Measurements from ENCODE around the gene PDZD8. TPM values are rescaled to one million over a fixed set of nuclear protein-coding genes. Genes with fewer than 3 reads are reported as not detected.

The PDZD8 gene
- polyA plus RNA-seq, 1 donor from 2014 or later = 16.3 TPM

DNA sequence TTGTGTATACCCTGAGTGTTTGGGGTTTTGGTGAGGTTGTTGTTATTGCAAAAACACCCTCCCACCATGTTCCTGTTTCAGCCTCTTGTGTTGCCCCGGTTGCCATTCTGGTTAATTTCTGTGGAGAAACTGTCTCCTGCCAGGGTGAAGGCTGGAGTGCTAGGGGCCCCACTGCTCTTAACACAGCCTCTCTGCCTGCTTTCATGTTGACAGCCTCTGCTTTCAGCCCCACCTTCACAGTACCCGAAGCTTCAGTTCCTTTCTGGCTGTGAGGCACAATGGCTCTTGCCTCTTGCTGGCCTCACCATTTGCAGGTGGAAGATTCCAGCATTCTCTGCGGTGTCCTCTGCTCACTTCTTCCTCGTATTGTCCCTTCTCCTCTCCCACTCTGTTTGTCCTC, 115.2 kb downstream of the PDZD8 start:
- H4K20me1 ChIP-seq (ENCODE audit: insufficient read depth) = no peaks in the 10 kb centered on the region
- H3K4me2 ChIP-seq (ENCODE audit: low read length) = no peak overlapping the region
- no peak overlapping the region for H3K27ac ChIP-seq (ENCODE audit: low read length)
- H3K9me2 ChIP-seq (ENCODE audit: insufficient read depth, low read length) = no peaks in the 10 kb centered on the region
- TF ChIP-seq, protein P1, sequence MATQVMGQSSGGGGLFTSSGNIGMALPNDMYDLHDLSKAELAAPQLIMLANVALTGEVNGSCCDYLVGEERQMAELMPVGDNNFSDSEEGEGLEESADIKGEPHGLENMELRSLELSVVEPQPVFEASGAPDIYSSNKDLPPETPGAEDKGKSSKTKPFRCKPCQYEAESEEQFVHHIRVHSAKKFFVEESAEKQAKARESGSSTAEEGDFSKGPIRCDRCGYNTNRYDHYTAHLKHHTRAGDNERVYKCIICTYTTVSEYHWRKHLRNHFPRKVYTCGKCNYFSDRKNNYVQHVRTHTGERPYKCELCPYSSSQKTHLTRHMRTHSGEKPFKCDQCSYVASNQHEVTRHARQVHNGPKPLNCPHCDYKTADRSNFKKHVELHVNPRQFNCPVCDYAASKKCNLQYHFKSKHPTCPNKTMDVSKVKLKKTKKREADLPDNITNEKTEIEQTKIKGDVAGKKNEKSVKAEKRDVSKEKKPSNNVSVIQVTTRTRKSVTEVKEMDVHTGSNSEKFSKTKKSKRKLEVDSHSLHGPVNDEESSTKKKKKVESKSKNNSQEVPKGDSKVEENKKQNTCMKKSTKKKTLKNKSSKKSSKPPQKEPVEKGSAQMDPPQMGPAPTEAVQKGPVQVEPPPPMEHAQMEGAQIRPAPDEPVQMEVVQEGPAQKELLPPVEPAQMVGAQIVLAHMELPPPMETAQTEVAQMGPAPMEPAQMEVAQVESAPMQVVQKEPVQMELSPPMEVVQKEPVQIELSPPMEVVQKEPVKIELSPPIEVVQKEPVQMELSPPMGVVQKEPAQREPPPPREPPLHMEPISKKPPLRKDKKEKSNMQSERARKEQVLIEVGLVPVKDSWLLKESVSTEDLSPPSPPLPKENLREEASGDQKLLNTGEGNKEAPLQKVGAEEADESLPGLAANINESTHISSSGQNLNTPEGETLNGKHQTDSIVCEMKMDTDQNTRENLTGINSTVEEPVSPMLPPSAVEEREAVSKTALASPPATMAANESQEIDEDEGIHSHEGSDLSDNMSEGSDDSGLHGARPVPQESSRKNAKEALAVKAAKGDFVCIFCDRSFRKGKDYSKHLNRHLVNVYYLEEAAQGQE (IDR thresholded peaks at IDR 0.05; ENCODE audit: borderline replicate concordance) = no peak
- no peak for TF ChIP-seq EP300 (conservative IDR thresholded peaks at IDR 0.05; ENCODE audit: poor library complexity, severe bottlenecking)
- no peak for TF ChIP-seq RAD21 (conservative IDR thresholded peaks at IDR 0.05)
- no peak for TF ChIP-seq EZH2 (IDR thresholded peaks at IDR 0.05; ENCODE audit: borderline replicate concordance, insufficient read depth, low read length, poor library complexity, severe bottlenecking)
- TF ChIP-seq, protein P2, sequence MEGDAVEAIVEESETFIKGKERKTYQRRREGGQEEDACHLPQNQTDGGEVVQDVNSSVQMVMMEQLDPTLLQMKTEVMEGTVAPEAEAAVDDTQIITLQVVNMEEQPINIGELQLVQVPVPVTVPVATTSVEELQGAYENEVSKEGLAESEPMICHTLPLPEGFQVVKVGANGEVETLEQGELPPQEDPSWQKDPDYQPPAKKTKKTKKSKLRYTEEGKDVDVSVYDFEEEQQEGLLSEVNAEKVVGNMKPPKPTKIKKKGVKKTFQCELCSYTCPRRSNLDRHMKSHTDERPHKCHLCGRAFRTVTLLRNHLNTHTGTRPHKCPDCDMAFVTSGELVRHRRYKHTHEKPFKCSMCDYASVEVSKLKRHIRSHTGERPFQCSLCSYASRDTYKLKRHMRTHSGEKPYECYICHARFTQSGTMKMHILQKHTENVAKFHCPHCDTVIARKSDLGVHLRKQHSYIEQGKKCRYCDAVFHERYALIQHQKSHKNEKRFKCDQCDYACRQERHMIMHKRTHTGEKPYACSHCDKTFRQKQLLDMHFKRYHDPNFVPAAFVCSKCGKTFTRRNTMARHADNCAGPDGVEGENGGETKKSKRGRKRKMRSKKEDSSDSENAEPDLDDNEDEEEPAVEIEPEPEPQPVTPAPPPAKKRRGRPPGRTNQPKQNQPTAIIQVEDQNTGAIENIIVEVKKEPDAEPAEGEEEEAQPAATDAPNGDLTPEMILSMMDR (IDR thresholded peaks at IDR 0.05; ENCODE audit: poor library complexity, severe bottlenecking) = no peak
- no peak for TF ChIP-seq MXI1 (conservative IDR thresholded peaks at IDR 0.05; ENCODE audit: poor library complexity, severe bottlenecking)
- no peak for TF ChIP-seq SMC3 (conservative IDR thresholded peaks at IDR 0.05; ENCODE audit: poor library complexity)
- TF ChIP-seq TAF1 (IDR thresholded peaks at IDR 0.05; ENCODE audit: low read depth) = no peak
- TF ChIP-seq POLR2AphosphoS5 (IDR thresholded peaks at IDR 0.05) = no peak
- H3K27me3 ChIP-seq (ENCODE audit: insufficient read depth, low read depth, low read length) = no peaks in the 10 kb centered on the region
- no peaks in the 10 kb centered on the region for H3F3A ChIP-seq (ENCODE audit: insufficient read depth, low read length, poor library complexity, severe bottlenecking)
- H3K9me3 ChIP-seq (ENCODE audit: low read length) = no peaks in the 10 kb centered on the region
- H3K79me2 ChIP-seq (replicated peaks; ENCODE audit: insufficient read depth, low read length) = no peaks in the 10 kb centered on the region
- H3K36me3 ChIP-seq (ENCODE audit: insufficient read depth, low read length) = no peaks in the 10 kb centered on the region
- H3K4me3 ChIP-seq (ENCODE audit: low read length) = no peak overlapping the region
- H3K9ac ChIP-seq (ENCODE audit: low read length) = no peak overlapping the region
- no peak overlapping the region for H2AFZ ChIP-seq (ENCODE audit: low read depth, low read length)

DNA sequence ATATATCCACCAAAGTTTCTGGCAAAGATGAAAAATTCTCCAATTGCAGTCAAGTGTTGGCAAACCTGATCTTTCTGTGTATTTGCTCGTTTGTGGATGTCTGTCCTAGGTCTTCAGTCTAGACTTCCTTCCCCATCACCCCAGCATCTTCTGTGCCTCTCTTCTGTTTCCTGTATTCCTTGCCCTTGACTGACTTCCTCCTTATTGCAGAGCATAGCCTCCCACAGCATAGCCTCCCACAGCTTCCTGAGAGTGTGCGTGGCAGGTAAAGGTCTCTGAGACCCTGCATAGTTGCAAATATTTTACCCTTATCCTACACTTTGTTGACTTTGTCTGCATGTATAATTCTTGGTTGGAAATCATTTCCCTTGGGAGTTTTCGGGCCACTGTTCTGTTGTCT, 116.0 kb downstream of the PDZD8 start:
- no peaks in the 10 kb centered on the region for H4K20me1 ChIP-seq (ENCODE audit: insufficient read depth)
- no peak for TF ChIP-seq SMC3 (conservative IDR thresholded peaks at IDR 0.05; ENCODE audit: poor library complexity)
- TF ChIP-seq RAD21 (conservative IDR thresholded peaks at IDR 0.05) = no peak
- TF ChIP-seq, protein P2 (IDR thresholded peaks at IDR 0.05; ENCODE audit: poor library complexity, severe bottlenecking) = no peak
- TF ChIP-seq MXI1 (conservative IDR thresholded peaks at IDR 0.05; ENCODE audit: poor library complexity, severe bottlenecking) = no peak
- no peak for TF ChIP-seq EP300 (conservative IDR thresholded peaks at IDR 0.05; ENCODE audit: poor library complexity, severe bottlenecking)
- no peak for TF ChIP-seq TAF1 (IDR thresholded peaks at IDR 0.05; ENCODE audit: low read depth)
- no peak for TF ChIP-seq EZH2 (IDR thresholded peaks at IDR 0.05; ENCODE audit: borderline replicate concordance, insufficient read depth, low read length, poor library complexity, severe bottlenecking)
- TF ChIP-seq, protein P1 (IDR thresholded peaks at IDR 0.05; ENCODE audit: borderline replicate concordance) = no peak
- no peak overlapping the region for H3K4me3 ChIP-seq (ENCODE audit: low read length)
- H3K9me3 ChIP-seq (ENCODE audit: low read length) = no peaks in the 10 kb centered on the region
- H2AFZ ChIP-seq (ENCODE audit: low read depth, low read length) = no peak overlapping the region
- no peak overlapping the region for H3K4me2 ChIP-seq (ENCODE audit: low read length)
- no peaks in the 10 kb centered on the region for H3K36me3 ChIP-seq (ENCODE audit: insufficient read depth, low read length)
- H3F3A ChIP-seq (ENCODE audit: insufficient read depth, low read length, poor library complexity, severe bottlenecking) = no peaks in the 10 kb centered on the region
- H3K9me2 ChIP-seq (ENCODE audit: insufficient read depth, low read length) = no peaks in the 10 kb centered on the region
- H3K79me2 ChIP-seq (replicated peaks; ENCODE audit: insufficient read depth, low read length) = no peaks in the 10 kb centered on the region
- H3K9ac ChIP-seq (ENCODE audit: low read length) = no peak overlapping the region
- H3K27ac ChIP-seq (ENCODE audit: low read length) = no peak overlapping the region
- no peaks in the 10 kb centered on the region for H3K27me3 ChIP-seq (ENCODE audit: insufficient read depth, low read depth, low read length)
